ENCODE results near the gene SERPINE1. TPM values are rescaled to one million over a fixed set of nuclear protein-coding genes. Genes with fewer than 3 reads are reported as not detected.

The SERPINE1 gene
- total and polyA plus RNA-seq, 2 of the 13 experiments (the other 11 are each of a cell fraction or from before 2014, with no cell fraction given) = 21.2 to 1,576 TPM

DNA sequence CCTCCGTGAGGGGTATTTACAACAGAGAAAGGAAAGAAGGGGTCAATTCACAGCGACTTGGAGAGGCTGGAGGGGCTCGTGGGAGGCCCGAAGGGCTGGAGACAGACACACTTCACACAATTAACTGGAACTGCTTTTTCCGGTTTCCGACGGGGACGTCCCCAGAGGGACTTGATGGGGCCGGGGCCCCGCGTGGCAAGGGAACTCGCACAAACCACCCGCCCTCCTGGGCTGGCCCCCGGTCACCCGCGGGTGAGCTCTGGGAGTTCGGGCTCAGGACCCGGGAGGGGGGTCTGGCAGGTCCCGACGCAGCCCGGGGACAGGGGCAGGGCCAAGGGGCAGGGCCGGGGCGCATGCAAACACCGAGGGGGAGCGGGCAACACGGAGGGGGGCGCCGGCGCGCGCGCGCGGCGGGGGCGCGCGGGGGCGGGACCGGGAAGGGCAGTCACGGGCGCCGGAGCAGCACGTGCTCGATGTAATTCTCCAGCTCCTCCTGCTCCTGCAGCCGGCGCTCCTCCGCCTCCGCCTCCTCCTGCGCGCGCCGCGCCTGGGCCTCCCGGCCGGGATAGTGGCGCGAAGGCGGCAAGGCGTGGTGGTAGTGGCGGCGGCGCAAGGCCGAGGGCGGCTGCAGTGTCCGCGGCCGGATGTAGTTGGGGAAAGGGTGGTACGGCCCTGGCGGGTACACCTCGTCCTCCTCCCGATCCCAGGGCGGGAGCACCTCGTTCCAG lies 35.8 kb downstream of the SERPINE1 start:
- no peak overlapping the region for H3K9ac ChIP-seq (ENCODE audit: insufficient read depth, low read depth, low read length)
- no peak overlapping the region for H3K27ac ChIP-seq (ENCODE audit: extremely low read length, insufficient read depth, low read length)
- H3K4me2 ChIP-seq (ENCODE audit: low read depth, low read length) = peak overlapping the region; percentile 57; the same call in 1 of the 2 replicates
- ATAC-seq (no peak; the same call in 2 of the 3 replicates), FAIRE-seq (no peak), DNase-seq (ENCODE audit: low spot score) (no peak)
- H3K36me3 ChIP-seq (replicated peaks in 1 of 2; ENCODE audit: control insufficient read depth in 1 of 2, insufficient read depth in 2 of 2, low read length in 2 of 2) = peaks cover 0 to 7% of the 10 kb centered on the region in 2 experiments; a peak in 4 of 5 replicates
- in situ Hi-C loops (cut with HindIII; ENCODE audit: extremely low pct_ligation_motif_present, low pct_unique_long_range_greater_than_20kb) (no loop called here), intact Hi-C loops (cut with micrococcal nuclease; ENCODE audit: unreplicated experiment) (no loop called here)
- WGBS (ENCODE audit: low lambda C conversion rate) = 41% methylated on average over 33 of the region's 74 CpGs
- H2AFZ ChIP-seq (ENCODE audit: low read length) = no peak overlapping the region
- no peaks in the 10 kb centered on the region for H3K79me2 ChIP-seq (ENCODE audit: insufficient read depth, low read length)
- H3K27me3 ChIP-seq (ENCODE audit: control insufficient read depth in 1 of 2, insufficient read depth in 2 of 2, low read length in 2 of 2) = peaks cover 0 to 35% of the 10 kb centered on the region in 2 experiments; a peak in 4 of 5 replicates
- no TSS peak for BruUV-seq (replicated peaks)
- peaks cover 37% of the 10 kb centered on the region for H3K4me1 ChIP-seq (ENCODE audit: insufficient read depth, low read length)
- POLR2A ChIA-PET = no interaction called here
- H3K9me3 ChIP-seq (ENCODE audit: low read length) = no peaks in the 10 kb centered on the region
- H3K4me3 ChIP-seq (replicated peaks in 1 of 3; ENCODE audit: insufficient read depth in 1 of 3, low read depth in 2 of 3, low read length in 3 of 3) = peak overlapping the region in 2 of 3 experiments; percentile 33 to 54; a peak in 3 of 6 replicates
- H4K20me1 ChIP-seq (ENCODE audit: insufficient read depth, low read length) = peaks cover 9% of the 10 kb centered on the region; the same call in 1 of the 2 replicates
- CTCF ChIA-PET (ENCODE audit: low intra/inter-chr PET ratio, low total read pairs) = no interaction called here
- TF ChIP-seq HMGXB4 (CRISPR knock-in tag; IDR thresholded peaks at IDR 0.05; ENCODE audit: borderline replicate concordance in 1 of 2, low read depth in 1 of 2) (no peak), PAWR (CRISPR knock-in tag; IDR thresholded peaks at IDR 0.05; ENCODE audit: borderline replicate concordance) (no peak), MNT (IDR thresholded peaks at IDR 0.05) (no peak), BORCS8-MEF2B (CRISPR knock-in tag; IDR thresholded peaks at IDR 0.05) (no peak), MAFF (IDR thresholded peaks at IDR 0.05; ENCODE audit: low read depth, low read length) (no peak), ZNF670 (CRISPR knock-in tag; IDR thresholded peaks at IDR 0.05; ENCODE audit: borderline replicate concordance) (no peak), MYC (CRISPR knock-in tag; IDR thresholded peaks at IDR 0.05; ENCODE audit: borderline replicate concordance) (peak; percentile 53; the same call in 1 of the 2 replicates), CCAR2 (optimal IDR thresholded peaks at IDR 0.05; ENCODE audit: low read depth, low read length) (no peak), NR2F1 (CRISPR knock-in tag; IDR thresholded peaks at IDR 0.05) (no peak), ZNF496 (CRISPR knock-in tag; IDR thresholded peaks at IDR 0.05; ENCODE audit: insufficient replicate concordance) (no peak), ZNF597 (CRISPR knock-in tag; IDR thresholded peaks at IDR 0.05) (no peak), MAX (IDR thresholded peaks at IDR 0.05) (peak; percentile 47; the same call in 1 of the 2 replicates), FOXM1 (CRISPR knock-in tag; IDR thresholded peaks at IDR 0.05) (no peak), GABPB1 (CRISPR knock-in tag; IDR thresholded peaks at IDR 0.05) (peak; percentile 49; the same call in 1 of the 2 replicates)
- TF ChIP-seq, protein P1, sequence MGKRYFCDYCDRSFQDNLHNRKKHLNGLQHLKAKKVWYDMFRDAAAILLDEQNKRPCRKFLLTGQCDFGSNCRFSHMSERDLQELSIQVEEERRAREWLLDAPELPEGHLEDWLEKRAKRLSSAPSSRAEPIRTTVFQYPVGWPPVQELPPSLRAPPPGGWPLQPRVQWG (CRISPR knock-in tag; IDR thresholded peaks at IDR 0.05; ENCODE audit: borderline replicate concordance, low read depth) = no peak
- TF ChIP-seq, protein P2, sequence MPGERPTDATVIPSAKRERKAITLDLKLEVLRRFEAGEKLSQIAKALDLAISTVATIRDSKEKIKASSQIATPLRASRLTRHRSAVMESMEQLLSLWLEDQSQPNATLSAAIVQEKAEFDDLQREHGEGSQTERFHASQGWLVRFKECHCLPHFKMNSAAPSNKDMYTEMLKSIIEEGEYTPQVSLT (CRISPR knock-in tag; IDR thresholded peaks at IDR 0.05; ENCODE audit: borderline replicate concordance, low read depth) = no peak

All from HepG2 (cell line).